Adrenal gland (tissue), 12 donors: ENCODE data around the gene CORO2B. TPM values are rescaled to one million over a fixed set of nuclear protein-coding genes. Genes with fewer than 3 reads are reported as not detected.

Experiments used
- DNase-seq, 7 donors: peaks; one replicate each; pipeline ENCODE4 v3.0.0-alpha.2; 2019 to 2020
- H3K27ac ChIP-seq, 5 donors: fragments of 200-600 bp; sonication (generic) in 4 of 5; 1 replicate in 3 of 5; 2 replicates in 2 of 5; pipeline versions ENCODE4 v1.5.1 to v1.8.0; 2016 to 2020; ENCODE audit warnings: mild to moderate bottlenecking in 1 of 5
- H3K27me3 ChIP-seq: fragments of 200-600 bp; 2 replicates; pipeline ENCODE4 v1.8.0; 2021
- H3K36me3 ChIP-seq, 2 donors: fragments of 200-600 bp; replicated peaks in 1 of 2; 1 replicate in 1 of 2; 2 replicates in 1 of 2; pipeline versions ENCODE4 v1.5.1 to v1.8.0; 2018 to 2022
- H3K4me1 ChIP-seq, 2 donors: fragments of 200-600 bp; replicated peaks in 1 of 2; 1 replicate in 1 of 2; 2 replicates in 1 of 2; pipeline versions ENCODE4 v1.5.1 to v1.8.0; 2018 to 2021
- H3K4me3 ChIP-seq, 4 donors: fragments of 200-600 bp; sonication (generic) in 3 of 4; one replicate each; pipeline ENCODE4 v1.5.1; 2016 to 2018
- H3K9me3 ChIP-seq, 3 donors: fragments of 200-600 bp; sonication (generic) in 1 of 3; replicated peaks in 1 of 3; 1 replicate in 2 of 3; 2 replicates in 1 of 3; pipeline versions ENCODE4 v1.5.1 to v1.8.0; 2016 to 2021
- POLR2A ChIP-seq, 2 donors: fragments of 450-650 bp; IDR thresholded peaks; one replicate each; pipeline ENCODE4 v1.6.1; 2017; ENCODE audit warnings: antibody characterized with exemption in 2 of 2, mild to moderate bottlenecking in 2 of 2, moderate library complexity in 1 of 2
- WGBS, 4 donors: extraction: QIAGEN DNeasy Blood & Tissue Kit in 2 of 4; methylation state at CpG; one replicate each; pipeline versions ENCODE4 v1.1.5 to v1.1.7; 2013 to 2017; 5-methylcytosine and 5-hydroxymethylcytosine counted together
- intact Hi-C, 2 donors: fragments of 100-400 bp; cut with DNase I; formaldehyde crosslinking; loops; one replicate each; pipeline versions ENCODE4 v1.14.1 to v1.15.0; 2022 to 2023
- polyA plus RNA-seq, 3 donors: library from polyadenylated mRNA; stranded (reverse); fragments of 200-250 nt in 2 of 3; fragments of 350-450 nt in 1 of 3; fragmentation: Illumina TruSeq in 1 of 3; extraction: RNeasy Lipid Tissue Mini Kit (QIAGEN cat#74804) in 1 of 3; gene quantifications; one replicate each; pipeline ENCODE4 v1.2.3, GENCODE V29; 2013 to 2014
- total RNA-seq, 9 donors: library from RNA; depleted of rRNA in 4 of 9; stranded (reverse); fragments of >200 nt in 4 of 9; fragments of 120-200 nt in 1 of 9; fragmentation: NEBNext Ultra II Directional in 1 of 9; extraction: Animal tissue kit (Norgen Biotek cat#: 25700) in 1 of 9; gene quantifications; one replicate each; pipeline versions ENCODE4 v1.1.0 to v1.2.4, GENCODE V29; 2013 to 2023
- TF ChIP-seq, protein P1 (sequence below), 6 experiments: fragments of 450-650 bp in 4 of 6; fragments of 200-600 bp in 2 of 6; sonication (generic) in 1 of 6; IDR thresholded peaks; 1 replicate in 5 of 6; 2 replicates in 1 of 6; pipeline versions ENCODE4 v1.5.1 to v1.8.0; 2016 to 2021; ENCODE audit warnings: antibody characterized with exemption in 6 of 6, mild to moderate bottlenecking in 2 of 6, moderate library complexity in 1 of 6
- donor health status: healthy with polysubstance abuse.
- donor health status: Bipolar disorder and iron deficiency.
- donor health status: DM: yes; HTN: yes; CAD: no.
- donor health status: DM: no; HTN: no; CAD: no.
- donor health status: DM: no; HTN: no; CAD: no.
- donor health status: DM: yes; HTN: yes; CAD: no.

CORO2B gene
- total and polyA plus RNA-seq, 12 donors, result 2.8 to 8.4 (median 4.3) TPM

DNA sequence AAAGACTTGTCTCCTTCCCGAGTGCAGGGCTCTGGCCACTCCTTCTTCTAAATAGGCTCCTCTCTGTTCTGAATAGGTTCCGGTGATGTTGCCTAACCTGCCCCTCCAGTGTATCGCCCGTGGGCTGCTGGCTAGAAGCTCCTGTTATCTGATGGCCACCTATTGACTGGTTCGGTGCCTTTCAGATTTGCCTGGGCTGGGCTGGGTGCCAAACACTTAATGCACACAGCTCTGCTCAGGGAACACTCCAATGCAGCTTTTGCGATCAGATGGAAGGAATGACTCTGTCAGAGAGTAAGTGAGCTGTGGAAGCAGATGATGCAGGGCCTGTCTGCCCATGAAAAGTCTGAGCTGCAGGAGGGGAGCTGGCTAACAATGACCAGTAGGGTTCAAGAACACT is 112.9 kb downstream of the CORO2B start:
- Histone ChIP-seq H3K4me3 (no peak overlapping the region), H3K27me3 (no peaks in the 10 kb centered on the region), H3K4me1 (no peaks in the 10 kb centered on the region), H3K36me3 (no peaks in the 10 kb centered on the region), H3K9me3 (no peaks in the 10 kb centered on the region), H3K27ac (no peak overlapping the region)
- TF ChIP-seq, protein P1, sequence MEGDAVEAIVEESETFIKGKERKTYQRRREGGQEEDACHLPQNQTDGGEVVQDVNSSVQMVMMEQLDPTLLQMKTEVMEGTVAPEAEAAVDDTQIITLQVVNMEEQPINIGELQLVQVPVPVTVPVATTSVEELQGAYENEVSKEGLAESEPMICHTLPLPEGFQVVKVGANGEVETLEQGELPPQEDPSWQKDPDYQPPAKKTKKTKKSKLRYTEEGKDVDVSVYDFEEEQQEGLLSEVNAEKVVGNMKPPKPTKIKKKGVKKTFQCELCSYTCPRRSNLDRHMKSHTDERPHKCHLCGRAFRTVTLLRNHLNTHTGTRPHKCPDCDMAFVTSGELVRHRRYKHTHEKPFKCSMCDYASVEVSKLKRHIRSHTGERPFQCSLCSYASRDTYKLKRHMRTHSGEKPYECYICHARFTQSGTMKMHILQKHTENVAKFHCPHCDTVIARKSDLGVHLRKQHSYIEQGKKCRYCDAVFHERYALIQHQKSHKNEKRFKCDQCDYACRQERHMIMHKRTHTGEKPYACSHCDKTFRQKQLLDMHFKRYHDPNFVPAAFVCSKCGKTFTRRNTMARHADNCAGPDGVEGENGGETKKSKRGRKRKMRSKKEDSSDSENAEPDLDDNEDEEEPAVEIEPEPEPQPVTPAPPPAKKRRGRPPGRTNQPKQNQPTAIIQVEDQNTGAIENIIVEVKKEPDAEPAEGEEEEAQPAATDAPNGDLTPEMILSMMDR (IDR thresholded peaks at IDR 0.05), result no peak
- peak in 1 of 7 donors; percentile 56 for DNase-seq
- 66 to 81% (median 79%) methylated on average over 5 to 6 of the region's 6 CpGs for WGBS, 4 donors
- intact Hi-C loops, result no loop called here

DNA sequence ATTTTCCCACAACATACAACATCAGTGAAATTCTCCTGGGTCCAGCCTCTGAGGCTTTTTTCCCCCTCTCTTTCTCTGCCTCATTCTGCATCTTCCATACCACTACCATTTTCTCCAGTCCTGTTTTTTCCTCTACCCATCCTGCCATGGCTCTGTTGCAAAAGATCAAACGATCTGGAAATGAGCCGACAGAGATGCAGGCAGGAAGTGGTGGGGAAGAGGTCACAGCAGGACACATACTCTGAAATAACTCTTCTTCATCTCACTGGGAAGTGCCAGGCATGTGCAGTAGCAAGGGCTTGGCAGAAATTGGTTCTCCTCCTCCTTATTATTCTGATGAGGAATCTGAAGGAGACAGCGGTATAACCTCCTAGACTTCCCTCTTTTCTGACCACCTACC is 114.3 kb downstream of the CORO2B start:
- DNase-seq, result no peak
- intact Hi-C loops, result no loop called here
- H3K27ac ChIP-seq, result no peak overlapping the region
- no peak overlapping the region for H3K4me3 ChIP-seq
- H3K9me3 ChIP-seq, result no peaks in the 10 kb centered on the region
- H3K27me3 ChIP-seq, result no peaks in the 10 kb centered on the region
- TF ChIP-seq, protein P1 (IDR thresholded peaks at IDR 0.05), result no peak
- TF ChIP-seq POLR2A (IDR thresholded peaks at IDR 0.05), result no peak
- WGBS, 4 donors, result 22 to 27% (median 24%) methylated on average over 3 of the region's 3 CpGs
- H3K36me3 ChIP-seq, result no peaks in the 10 kb centered on the region
- no peaks in the 10 kb centered on the region for H3K4me1 ChIP-seq

DNA sequence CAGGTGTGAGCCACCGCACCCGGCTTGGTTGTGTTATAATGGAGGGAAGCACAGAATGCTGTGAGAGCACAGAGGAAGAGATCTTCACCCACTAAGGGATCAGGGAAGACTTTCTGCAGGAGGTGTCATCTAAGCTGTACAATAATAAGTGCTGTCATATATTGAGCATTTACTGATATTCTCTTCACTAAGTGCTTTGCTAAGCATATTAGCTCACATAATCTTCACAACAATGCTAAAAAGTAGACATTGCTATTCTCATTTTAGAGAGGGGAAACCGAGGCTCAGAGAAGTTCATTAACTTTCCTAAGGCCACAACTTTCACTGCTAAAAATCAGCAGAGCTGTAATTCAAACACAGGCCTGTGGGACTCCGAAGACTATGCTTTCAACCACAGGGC is 115.3 kb downstream of the CORO2B start:
- no peaks in the 10 kb centered on the region for H3K36me3 ChIP-seq
- no peaks in the 10 kb centered on the region for H3K9me3 ChIP-seq
- H3K4me1 ChIP-seq, result no peaks in the 10 kb centered on the region
- 87 to 96% (median 92%) methylated on average over 4 of the region's 4 CpGs for WGBS, 4 donors
- H3K27ac ChIP-seq, result no peak overlapping the region
- no peaks in the 10 kb centered on the region for H3K27me3 ChIP-seq
- DNase-seq, result no peak
- H3K4me3 ChIP-seq, result no peak overlapping the region
- intact Hi-C loops, result no loop called here
- no peak for TF ChIP-seq POLR2A (IDR thresholded peaks at IDR 0.05)
- TF ChIP-seq, protein P1 (IDR thresholded peaks at IDR 0.05), result no peak

DNA sequence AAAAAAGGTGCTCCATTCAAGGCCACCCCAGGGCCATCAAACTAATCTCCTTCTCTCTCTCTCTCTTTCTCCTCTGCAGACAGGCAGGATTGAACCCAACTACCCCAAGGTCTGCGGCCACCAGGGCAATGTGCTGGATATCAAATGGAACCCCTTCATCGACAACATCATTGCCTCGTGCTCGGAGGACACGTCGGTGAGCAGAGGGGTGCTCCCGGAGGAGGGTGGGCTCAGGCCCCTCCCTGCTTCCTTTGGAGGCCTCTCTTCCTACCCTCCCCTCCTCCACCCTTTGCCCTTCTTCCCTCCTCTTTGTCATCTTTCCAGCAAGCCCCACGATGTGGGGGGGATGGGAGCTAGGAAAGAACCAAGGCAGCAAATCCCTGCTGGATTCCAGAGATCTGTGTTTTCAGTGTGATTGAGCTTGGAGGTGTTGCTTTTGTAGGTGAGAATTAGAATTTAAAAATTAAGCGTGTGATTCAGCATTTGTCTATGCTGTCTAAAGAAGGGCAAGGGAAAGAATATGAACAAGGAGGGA is 116.3 kb downstream of the CORO2B start:
- intact Hi-C loops, result no loop called here
- 78 to 84% (median 80%) methylated on average over 9 of the region's 9 CpGs for WGBS, 4 donors
- no peak overlapping the region for H3K4me3 ChIP-seq
- peaks cover 3 to 5% of the 10 kb centered on the region in 2 donors for H3K4me1 ChIP-seq
- no peaks in the 10 kb centered on the region for H3K9me3 ChIP-seq
- DNase-seq, result no peak
- no peaks in the 10 kb centered on the region for H3K27me3 ChIP-seq
- no peaks in the 10 kb centered on the region for H3K36me3 ChIP-seq
- no peak overlapping the region for H3K27ac ChIP-seq
- TF ChIP-seq, protein P1 (IDR thresholded peaks at IDR 0.05), result no peak
- no peak for TF ChIP-seq POLR2A (IDR thresholded peaks at IDR 0.05)
